ENCODE results near the gene LTO1.
"Not testable (repeated sequence)": the region's sequence is repeated elsewhere in the genome, so short reads cannot be mapped to it uniquely, and the experiment has no call there.

LTO1 gene

GRCh38 chr11:69700278-69701140 lies 25.4 kb upstream of the LTO1 start:
- DNase-seq (ENCODE audit: low read depth in 2 of 2), result no peak

- no peak for DNase-seq (ENCODE audit: low read depth in 2 of 2)
Observed at GRCh38 chr11:69699213-69699612, 24.1 kb upstream of the LTO1 start.

- no peak for DNase-seq (ENCODE audit: low read depth in 2 of 2)
Observed at GRCh38 chr11:69698362-69698761, 23.2 kb upstream of the LTO1 start.

GRCh38 chr11:69697861-69698260 lies 22.7 kb upstream of the LTO1 start:
- DNase-seq (ENCODE audit: low read depth in 2 of 2), result no peak

GRCh38 chr11:69697469-69697843 lies 22.3 kb upstream of the LTO1 start:
- no peak for DNase-seq (ENCODE audit: low read depth in 2 of 2)

- no peak for DNase-seq (ENCODE audit: low read depth in 2 of 2)
Observed at GRCh38 chr11:69696749-69697468, 21.8 kb upstream of the LTO1 start.

GRCh38 chr11:69695995-69696394 lies 20.8 kb upstream of the LTO1 start:
- DNase-seq (ENCODE audit: low read depth in 2 of 2), result not testable (repeated sequence)

GRCh38 chr11:69695581-69695980 lies 20.4 kb upstream of the LTO1 start:
- no peak for DNase-seq (ENCODE audit: low read depth in 2 of 2)

- DNase-seq (ENCODE audit: low read depth in 2 of 2), result no peak
Observed at GRCh38 chr11:69694781-69695180, 19.6 kb upstream of the LTO1 start.

GRCh38 chr11:69692422-69692821 lies 17.3 kb upstream of the LTO1 start:
- DNase-seq (ENCODE audit: low read depth in 2 of 2), result no peak

GRCh38 chr11:69691463-69691862 lies 16.3 kb upstream of the LTO1 start:
- DNase-seq (ENCODE audit: low read depth in 2 of 2), result no peak

GRCh38 chr11:69689484-69690319 lies 14.5 kb upstream of the LTO1 start:
- DNase-seq (ENCODE audit: low read depth in 2 of 2), result no peak

- DNase-seq (ENCODE audit: low read depth in 2 of 2), result not testable (repeated sequence)
Observed at GRCh38 chr11:69687969-69688771, 13.0 kb upstream of the LTO1 start.

GRCh38 chr11:69686856-69687255 lies 11.7 kb upstream of the LTO1 start:
- DNase-seq (ENCODE audit: low read depth in 2 of 2), result no peak

- DNase-seq (ENCODE audit: low read depth in 2 of 2), result no peak
Observed at GRCh38 chr11:69686452-69686851, 11.3 kb upstream of the LTO1 start.

GRCh38 chr11:69685348-69685747 lies 10.2 kb upstream of the LTO1 start:
- DNase-seq (ENCODE audit: low read depth in 2 of 2), result no peak

GRCh38 chr11:69684651-69685050 lies 9.5 kb upstream of the LTO1 start:
- DNase-seq (ENCODE audit: low read depth in 2 of 2), result no peak

GRCh38 chr11:69683764-69684333 lies 8.7 kb upstream of the LTO1 start:
- DNase-seq (ENCODE audit: low read depth in 2 of 2), result no peak

- DNase-seq (ENCODE audit: low read depth in 2 of 2), result no peak
Observed at GRCh38 chr11:69682681-69683326, 7.7 kb upstream of the LTO1 start.

GRCh38 chr11:69682221-69682620 lies 7.1 kb upstream of the LTO1 start:
- no peak for DNase-seq (ENCODE audit: low read depth in 2 of 2)

- DNase-seq (ENCODE audit: low read depth in 2 of 2), result no peak
Observed at GRCh38 chr11:69680688-69681087, 5.5 kb upstream of the LTO1 start.

All from stimulated activated CD8-positive, alpha-beta memory T cell treated with anti-CD3 and anti-CD28 coated beads, Interleukin-7, amount 100 ng/mL, for 4 hours (primary cell).